ENCODE measurements around the gene HS3ST3A1.
"Not testable (repeated sequence)": the region's sequence is repeated elsewhere in the genome, so short reads cannot be mapped to it uniquely, and the experiment has no call there.

HS3ST3A1 gene

GRCh38 chr17:13534946-13535345 lies 66.8 kb downstream of the HS3ST3A1 start:
- no peak for DNase-seq

DNA sequence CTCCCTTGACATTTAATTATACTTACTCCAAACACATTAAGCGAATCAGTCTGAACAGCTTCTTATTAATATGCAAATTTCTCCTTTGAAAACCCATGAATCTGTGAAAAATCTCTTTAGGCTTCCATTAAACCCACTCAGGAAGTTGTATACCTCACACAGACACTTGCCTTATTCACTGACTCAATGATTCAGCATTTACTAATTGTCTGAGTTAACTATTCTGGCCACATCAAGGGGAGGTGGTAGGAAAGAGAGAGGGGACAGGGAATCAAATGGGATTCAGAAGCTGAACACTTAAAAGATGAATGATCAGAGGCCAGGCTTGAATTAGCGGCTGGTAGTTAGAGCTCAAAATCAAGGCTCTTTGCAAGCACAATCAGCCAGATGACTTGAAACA lies 70.0 kb downstream of the HS3ST3A1 start:
- no peak for DNase-seq

GRCh38 chr17:13525876-13526275 lies 75.9 kb downstream of the HS3ST3A1 start:
- DNase-seq: no peak

DNA sequence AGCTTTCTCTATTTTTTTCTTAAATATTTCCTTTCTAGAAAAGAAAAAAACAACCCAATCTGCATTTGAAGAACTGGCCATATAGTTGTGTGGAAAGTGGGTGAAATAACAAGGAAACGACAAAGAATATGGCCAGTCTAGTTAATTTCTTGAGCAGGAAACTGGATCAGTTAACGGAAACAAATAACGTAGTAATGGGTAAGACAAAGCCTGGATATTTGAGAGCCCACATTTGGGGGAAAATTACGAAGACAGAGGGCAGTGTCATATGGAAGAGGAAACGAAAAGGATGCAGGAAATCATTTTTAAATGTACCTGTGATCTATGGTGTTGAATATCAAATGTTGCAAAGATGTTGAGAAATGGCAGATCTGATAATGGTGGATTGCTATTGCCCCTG lies 78.6 kb downstream of the HS3ST3A1 start:
- no peak for DNase-seq

GRCh38 chr17:13522749-13523148 lies 79.0 kb downstream of the HS3ST3A1 start:
- no peak for DNase-seq

- no peak for DNase-seq
Observed at GRCh38 chr17:13521784-13522183, 79.9 kb downstream of the HS3ST3A1 start.

DNA sequence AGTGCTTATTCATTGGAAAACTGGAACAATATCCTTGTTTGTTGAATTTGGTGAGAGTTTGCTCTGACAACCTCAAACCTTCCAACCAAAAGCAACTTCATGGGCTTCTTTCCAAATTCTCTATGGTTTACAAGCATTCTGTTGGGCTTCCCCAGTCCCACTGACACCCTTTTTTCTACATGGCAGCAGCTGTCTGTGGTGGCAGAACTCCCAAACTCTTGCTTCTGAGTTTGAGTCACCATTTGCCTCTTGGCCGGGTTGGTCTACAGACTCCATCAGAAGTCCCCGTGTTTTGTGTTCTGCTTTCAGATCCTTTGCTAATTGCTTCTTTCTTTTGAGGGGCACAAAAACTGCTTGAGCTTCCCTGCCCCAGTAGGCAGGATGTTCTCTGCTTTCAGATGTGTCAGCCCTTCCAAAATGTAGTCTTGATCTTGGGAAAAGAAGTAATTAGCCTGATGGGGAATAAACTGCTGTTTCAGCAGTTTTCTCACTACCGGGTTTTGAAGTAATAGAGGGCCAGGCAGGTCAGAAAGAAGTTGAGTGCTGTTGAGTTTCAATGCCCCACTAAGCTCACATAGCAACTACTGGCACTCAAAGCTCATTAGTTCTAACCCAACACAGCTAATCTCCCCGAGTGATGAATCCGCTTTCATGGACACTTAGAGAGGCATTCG lies 80.7 kb downstream of the HS3ST3A1 start:
- no peak for DNase-seq

DNA sequence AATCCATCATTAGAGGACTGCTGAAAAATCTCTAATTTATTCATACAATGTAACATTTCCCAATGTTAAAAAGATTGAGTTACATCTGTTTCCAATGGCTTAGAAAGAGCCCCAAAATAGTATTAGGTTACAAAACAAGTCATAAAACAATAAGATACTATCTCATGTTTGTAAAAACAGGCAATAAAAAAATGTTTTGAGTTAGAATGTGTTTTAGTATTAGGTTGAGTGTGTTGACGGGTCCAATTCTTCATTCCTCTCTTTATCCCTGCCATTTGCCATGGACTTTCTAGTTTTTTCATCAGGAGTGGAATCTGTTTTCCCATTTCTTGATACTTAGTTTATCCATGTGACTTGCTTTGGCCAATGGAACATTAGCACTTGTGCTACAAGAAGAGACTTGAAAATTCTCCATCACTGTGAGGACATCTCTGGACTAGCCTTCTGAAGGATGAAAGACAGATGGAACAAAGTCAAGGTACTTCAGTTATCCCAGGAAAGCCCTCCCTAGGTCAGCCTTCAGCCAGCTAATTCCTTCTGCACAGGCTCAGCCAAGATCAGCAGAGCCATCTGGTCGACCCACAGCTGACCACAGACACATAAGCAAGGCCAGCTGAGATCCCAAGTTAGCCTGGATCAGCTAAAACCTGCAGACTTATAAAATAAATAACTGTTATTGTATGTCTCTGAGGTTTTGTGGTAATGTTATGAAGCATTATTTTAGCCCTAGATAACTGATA lies 83.3 kb downstream of the HS3ST3A1 start:
- no peak for DNase-seq

- DNase-seq: no peak
Observed at GRCh38 chr17:13513039-13513405, 88.7 kb downstream of the HS3ST3A1 start.

GRCh38 chr17:13510062-13510461 lies 91.7 kb downstream of the HS3ST3A1 start:
- DNase-seq: no peak

GRCh38 chr17:13509527-13509926 lies 92.2 kb downstream of the HS3ST3A1 start:
- no peak for DNase-seq

DNA sequence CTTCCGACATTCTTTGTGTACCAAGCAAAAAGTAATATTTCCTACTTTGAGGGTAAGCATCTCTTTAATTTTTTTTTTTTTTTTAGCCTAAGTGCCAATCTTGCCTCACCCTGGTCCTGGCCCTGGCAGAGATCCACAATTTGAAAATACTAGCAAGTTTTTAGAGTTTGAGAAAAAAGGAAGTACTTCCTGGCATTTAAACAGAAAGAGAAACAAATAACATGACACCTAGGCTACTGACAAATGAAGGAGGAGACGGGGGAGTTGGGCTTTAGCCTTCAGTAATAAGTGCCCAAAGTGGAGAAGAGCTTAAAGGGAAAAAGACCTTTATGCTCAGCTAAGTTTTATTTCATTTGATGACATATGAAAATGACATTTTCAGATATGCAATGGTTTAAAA lies 92.8 kb downstream of the HS3ST3A1 start:
- DNase-seq: no peak

DNA sequence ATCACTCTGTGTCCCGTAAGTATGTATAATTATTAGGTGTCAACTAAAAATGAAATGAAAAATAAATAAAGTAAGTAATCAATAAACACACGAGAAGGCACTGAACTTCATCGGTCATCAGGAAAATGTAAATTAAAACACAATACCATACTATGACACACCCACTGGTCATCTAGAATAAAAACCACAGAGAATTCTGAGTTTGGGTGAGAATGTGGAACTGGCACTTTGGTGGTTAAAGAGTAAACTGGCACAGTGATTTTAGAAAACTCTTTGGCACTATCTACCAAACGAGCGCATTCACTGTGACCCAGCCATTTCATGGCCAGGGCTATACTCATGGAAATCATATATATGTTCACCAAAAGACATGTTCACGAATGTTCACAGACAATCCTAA lies 98.2 kb downstream of the HS3ST3A1 start:
- no peak for DNase-seq

DNA sequence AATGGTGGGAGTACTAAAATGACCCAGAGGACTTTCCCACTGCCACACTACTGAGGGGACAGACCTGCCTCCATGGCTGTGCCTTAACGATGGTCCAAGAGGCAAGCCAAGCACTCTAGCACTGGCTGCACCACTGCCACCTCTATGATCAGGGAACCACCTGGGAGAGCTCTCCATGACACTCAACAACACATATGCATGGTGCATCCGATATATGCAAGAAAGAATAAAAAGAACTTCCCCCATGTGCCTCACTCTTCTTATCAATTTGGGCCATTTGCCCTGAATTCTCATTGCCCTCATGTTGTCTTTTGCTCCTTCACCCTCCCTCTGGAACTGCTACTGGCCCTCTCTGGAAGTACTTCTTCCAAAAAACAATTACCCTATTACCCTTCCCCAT lies 99.5 kb downstream of the HS3ST3A1 start:
- DNase-seq: no peak

GRCh38 chr17:13500947-13501346 lies 100.8 kb downstream of the HS3ST3A1 start:
- no peak for DNase-seq

- DNase-seq: no peak
Observed at GRCh38 chr17:13498184-13498583, 103.5 kb downstream of the HS3ST3A1 start.

GRCh38 chr17:13496553-13497056 lies 105.1 kb downstream of the HS3ST3A1 start:
- not testable (repeated sequence) for DNase-seq

DNA sequence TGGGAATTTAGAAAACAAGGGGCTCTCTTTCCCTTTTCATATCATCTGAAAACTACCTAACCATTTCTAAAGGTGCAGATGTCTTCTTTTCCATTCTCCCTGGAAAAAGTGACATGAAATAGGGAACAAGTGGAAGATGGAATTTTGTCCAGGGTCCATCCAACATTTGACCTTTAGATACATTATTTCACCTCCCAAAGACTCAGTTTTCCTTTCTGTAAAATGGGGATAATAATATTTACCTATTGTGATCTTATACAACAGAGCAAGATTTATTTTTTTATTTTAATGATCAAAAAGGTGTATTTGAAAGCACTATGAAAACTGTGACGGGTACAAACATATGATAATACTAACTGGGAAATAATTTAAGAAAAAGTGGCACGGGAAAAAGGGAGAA lies 106.3 kb downstream of the HS3ST3A1 start:
- no peak for DNase-seq

DNA sequence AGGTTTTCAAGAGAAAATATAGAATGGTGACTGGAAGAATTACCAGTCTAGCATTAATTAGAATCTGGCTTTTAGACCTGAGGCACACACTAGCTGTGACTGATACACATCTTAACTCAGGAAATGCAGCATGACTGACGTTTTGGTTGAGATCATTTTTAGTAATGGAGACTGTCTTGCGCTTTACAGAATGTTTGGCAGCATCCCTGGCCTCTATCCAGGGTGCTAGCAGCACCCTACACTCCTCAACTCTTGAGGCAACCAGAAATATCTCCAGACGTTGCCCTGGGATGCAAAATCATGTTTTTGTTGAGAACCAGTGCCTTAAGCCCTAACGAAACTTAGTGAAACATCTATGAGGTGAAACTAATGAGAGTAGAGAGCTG lies 109.0 kb downstream of the HS3ST3A1 start:
- DNase-seq: no peak

DNA sequence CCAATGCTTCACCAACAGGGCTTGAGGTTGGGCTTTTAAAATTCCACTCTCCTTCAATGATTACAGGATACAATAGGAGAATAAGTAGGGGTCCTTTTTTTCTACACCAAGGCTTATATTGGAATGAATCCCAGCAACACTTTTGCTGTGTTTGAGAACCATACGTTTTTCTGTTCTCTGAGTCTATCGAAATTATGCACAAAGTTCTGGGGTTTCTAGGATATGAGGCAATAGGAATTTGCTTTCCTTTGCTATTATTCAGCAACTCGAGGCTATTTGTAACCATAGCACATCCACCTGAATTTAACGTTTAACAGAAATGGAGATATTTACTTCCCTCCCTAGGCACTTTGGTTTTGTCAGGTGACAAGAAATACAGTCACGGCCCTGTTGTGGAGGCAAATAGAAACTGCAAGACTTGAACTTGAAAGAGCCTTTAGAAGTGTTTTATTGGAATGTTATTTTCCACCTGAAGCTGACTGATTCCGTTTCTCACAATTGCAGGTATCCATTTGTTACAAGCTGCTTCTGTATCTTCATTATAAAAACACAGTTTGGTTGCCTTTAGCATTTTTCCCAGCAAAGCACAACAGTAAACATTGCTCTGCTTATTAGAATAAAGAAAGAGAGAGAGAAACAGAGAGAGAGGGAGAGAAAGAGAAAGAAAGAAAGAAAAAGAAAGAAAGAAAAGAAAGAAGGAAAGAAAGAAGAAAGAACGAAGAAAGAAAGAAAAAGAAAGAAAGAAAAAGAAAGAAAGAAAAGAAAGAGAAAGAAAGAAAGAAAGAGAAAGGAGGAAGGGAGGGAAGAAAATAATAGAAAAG lies 109.6 kb downstream of the HS3ST3A1 start:
- DNase-seq: no peak

DNA sequence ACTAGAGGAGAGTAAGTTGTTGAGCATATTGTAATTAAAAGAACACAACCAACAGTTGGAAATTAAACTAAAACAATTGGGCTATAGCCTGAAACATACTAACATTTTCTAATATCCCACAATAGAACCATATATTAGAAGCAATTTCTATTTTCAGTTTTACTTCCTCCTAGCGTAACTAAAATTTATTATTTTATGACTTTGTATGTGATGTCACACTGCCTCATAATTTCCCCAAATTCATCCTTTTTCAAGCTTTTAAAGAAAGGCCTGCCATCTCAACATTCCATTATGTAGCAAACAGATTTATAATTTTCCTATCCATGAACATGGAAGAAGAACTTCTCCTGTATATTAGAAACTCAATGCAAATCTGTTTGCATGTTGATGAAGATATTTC lies 110.2 kb downstream of the HS3ST3A1 start:
- DNase-seq: no peak

DNA sequence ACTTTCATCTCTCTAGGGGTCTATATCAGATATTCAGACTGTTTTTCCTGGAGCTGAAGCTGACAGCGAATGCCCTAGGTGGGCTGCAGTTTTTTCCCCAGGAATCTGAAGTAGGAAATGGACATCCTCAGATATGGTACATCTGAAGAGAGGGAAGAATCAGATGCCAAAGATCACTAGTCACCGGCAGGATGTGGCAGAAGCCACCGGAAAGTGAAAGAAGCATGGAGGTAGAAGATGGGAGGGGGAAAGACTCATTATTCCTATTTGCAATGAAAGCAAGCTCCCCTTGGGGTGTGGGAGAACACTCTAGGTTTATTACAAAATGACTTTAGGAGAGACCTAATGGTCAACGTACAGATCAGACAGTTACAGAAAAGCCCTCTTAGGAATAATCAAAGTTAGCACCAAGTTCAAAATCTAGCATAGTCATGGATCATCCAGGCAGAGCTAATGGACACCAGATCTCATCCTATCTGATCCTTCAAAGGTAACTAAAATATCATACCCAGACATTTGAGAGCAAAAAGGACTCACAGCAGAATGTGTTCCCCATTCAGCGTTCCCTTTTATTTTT lies 110.7 kb downstream of the HS3ST3A1 start:
- no peak for DNase-seq

DNA sequence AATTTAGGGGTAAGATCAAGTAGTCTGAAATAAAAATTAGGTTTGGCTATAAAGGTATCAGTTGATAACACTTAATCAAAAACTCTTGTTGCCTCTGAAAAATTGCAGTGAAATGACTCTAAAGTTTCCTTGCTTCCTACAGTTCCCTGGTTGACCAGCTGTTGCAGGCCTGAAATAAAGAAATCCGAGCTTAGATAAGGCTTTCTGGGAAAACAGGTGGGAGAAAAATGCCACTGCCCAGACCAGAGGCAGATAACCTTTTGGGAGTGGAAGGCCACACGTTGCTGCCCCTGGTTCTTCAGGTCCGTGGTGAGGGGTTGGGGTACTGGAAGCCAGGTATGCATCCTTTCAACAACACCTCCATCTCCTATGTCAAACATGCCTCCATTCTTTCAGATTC lies 111.3 kb downstream of the HS3ST3A1 start:
- no peak for DNase-seq
